GM18519 (cell line): ENCODE data around the gene RBM8A.

Source experiments
- ATAC-seq: cut with Tn5 transposase; IDR thresholded peaks from one replicate; pipeline ENCODE4 v1.9.1; 2021; ENCODE audit warnings: mild to moderate bottlenecking, moderate library complexity; ENCODE audit not compliant: unreplicated experiment, low FRiP score

The RBM8A gene

DNA sequence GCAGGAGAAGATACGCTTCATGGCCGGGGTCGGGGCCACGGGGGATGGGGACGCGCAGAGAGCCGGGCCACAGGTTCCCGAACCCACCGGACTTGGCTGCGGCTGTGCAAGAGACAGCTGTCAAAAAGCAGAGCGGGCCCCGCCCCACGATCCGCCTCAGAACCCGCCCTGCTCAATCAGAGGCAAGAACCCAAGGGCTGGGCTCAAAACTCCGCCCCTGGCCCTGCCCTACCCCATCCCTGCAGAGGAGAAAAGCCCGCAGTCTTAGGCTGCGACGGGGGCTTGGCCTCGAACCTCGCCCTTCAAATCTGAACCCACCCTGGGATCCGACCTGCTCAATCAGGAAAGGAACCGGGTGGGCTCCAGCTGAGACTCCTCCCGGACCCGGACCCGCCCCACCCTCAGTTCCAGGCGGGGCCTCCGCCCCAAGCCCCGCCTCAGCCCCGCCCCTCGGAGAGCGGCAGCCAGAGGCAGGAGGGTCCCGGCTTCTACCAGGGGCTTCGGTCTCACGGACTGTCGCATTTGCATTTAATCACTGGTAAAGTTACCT lies 41.5 kb downstream of the RBM8A start, which contains the start of gene ANKRD35:
ANKRD35 (minus strand) TSS at position 129 of the 550 bp plus-strand sequence; CDS start at position 21, 108 bp downstream.
- ATAC-seq = peak; percentile 71

DNA sequence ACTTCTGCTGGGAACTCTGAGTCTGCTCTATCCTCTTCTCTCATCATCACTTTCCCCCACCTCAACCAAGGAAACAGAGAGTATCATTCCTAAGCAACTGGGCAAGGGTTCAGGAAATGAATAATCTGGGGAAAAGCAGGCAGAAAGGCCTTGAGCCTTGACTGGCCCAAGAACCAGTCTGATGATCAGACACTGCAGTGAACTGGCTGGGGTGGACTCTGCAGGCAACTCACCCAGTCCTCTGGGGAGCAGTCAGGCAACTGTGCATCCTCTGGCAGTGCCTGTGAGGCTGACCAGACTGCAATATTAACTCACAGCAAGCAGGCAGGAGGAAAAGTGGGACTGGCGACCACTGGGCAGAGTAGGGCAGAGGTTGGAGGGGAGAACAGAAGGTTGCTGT lies 42.6 kb downstream of the RBM8A start:
- no peak for ATAC-seq

DNA sequence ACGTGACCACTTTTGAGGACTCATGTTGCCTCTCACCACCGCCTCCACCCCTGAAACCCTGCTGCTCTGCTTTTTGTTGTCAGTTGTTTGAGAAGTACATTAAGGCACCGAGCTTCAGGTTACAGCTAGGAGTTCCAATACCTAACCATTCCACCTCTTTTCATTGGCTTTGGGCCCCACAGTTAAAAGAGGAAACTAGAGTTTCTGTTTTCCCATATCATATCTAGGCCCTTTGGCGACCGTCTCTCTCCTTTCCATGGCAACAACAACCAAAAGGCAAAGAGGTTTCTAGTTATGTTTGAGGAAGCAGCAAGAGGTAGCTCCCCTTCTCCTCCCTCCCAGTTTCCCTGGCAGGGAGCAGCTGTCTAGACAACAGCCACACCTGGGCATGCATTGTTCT lies 47.5 kb downstream of the RBM8A start:
- ATAC-seq = no peak

DNA sequence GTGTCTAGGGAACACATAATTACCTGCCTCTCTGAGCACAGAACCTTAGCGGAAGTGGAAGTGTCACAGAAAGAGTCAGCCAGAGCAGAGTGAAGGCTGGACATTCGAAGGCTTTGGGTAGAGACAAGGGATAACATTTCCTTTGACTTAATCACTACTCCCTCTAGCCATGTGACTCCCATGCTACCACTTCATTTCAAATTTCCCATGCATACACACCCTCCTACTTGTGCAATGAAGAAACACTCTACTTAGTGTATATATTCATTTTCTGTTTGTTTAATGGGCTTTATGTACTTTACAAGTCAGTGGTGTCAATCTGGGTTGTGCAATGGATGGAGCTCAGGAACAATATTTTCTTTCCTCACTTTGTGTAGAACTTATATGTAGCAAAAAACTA lies 48.6 kb downstream of the RBM8A start:
- ATAC-seq = no peak

DNA sequence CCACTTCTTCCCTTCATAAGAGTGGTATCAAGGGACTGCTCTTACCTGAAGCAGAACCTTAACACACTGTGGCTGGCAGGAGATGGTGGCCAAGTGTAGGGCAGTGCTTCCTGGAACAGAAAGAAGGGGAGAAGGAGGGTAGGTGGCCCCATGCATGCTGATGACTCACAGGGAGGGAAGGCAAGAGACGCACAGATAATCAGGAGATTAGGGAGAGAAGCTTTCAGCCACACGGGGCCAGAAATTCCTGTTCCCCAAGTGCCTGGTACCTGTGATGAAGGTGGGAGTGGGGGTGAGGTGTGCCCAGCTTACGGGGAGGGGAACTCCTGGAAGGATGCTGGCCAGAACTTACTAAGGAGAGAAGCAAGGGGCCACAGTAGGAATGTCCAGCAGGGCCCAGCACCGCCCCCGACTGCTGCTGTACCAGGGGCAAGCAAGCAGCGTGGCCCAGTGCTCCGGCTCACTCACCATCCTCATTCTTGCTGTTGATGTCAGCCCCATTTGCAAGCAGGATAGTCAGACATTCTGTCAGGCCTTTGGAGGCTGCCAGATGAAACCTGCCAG lies 49.3 kb downstream of the RBM8A start:
- no peak for ATAC-seq

DNA sequence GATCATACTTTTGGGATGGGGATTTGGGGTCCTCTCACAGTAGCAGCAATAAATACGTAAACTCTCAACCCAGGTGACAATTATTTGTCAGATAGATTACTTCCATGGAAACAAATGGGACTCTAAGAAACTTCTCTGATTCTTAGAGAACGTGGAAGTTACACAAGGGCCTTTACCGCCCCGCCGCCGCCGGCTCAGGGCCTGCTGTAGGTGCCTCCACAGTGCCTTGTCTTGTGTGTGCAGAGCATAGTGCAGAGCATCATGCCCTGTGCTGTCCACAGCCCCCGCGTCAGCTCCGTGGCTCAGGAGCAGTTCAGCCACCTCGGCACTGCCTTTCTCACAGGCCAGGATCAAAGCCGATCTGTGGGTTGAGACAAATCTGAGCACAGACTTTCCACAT lies 52.6 kb downstream of the RBM8A start:
- no peak for ATAC-seq

DNA sequence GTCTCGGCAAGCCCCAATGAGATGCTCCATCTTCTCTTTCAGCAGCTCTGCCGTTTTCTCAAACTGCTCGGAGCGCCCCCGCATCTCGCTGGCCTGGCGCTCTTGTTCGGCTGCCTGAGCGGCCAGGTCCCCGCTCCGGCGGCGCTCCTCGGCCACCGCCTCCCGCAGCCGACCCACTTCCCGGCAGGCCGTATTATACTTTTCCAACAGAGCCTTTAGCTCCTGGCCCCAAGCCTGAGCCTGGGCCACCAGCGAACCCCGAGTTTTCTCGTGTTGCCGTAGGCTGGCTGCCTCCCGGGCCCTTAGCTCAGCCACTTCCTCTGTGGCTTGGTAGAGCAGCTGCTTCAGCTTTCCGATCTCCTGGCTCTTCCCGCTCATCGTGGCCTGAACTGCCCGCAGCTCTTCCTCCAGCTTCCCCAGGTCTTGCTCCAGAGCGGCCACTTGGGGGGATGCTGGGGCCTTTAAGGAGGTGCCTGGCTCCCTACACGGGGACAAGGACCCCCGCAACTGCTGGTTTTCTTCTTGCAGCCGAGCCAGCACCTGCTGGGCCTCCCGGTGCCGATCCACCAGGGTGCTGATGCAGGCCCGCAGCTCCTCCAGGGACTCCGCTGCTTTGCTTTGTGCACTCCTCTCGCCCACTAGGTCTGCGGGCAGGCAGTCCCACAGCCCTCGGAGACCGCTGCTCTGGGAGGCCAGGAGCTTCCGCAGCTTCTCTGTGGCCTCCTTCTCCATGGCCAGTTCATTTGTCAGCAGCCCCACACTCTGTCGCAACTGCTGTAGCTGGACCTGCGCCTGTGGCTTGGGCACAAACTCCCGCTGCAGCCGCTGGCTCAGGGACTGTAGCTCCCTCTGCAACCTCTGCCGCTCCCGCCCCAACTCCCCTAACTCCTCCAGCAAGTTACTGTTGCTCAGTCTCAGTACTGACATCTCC lies 55.0 kb downstream of the RBM8A start:
- ATAC-seq = no peak
